HG03108 (cell line): ENCODE measurements around the gene GOPC.
A peak's percentile ranks its signal among the peaks of the same experiment; 100 is the strongest.
"Not testable (repeated sequence)": the region's sequence is repeated elsewhere in the genome, so short reads cannot be mapped to it uniquely, and the experiment has no call there.

ENCODE experiments used
- ATAC-seq: cut with Tn5 transposase; IDR thresholded peaks from one replicate; pipeline ENCODE4 v1.9.1; 2021; ENCODE audit warnings: moderate library complexity; ENCODE audit not compliant: unreplicated experiment

Gene GOPC

DNA sequence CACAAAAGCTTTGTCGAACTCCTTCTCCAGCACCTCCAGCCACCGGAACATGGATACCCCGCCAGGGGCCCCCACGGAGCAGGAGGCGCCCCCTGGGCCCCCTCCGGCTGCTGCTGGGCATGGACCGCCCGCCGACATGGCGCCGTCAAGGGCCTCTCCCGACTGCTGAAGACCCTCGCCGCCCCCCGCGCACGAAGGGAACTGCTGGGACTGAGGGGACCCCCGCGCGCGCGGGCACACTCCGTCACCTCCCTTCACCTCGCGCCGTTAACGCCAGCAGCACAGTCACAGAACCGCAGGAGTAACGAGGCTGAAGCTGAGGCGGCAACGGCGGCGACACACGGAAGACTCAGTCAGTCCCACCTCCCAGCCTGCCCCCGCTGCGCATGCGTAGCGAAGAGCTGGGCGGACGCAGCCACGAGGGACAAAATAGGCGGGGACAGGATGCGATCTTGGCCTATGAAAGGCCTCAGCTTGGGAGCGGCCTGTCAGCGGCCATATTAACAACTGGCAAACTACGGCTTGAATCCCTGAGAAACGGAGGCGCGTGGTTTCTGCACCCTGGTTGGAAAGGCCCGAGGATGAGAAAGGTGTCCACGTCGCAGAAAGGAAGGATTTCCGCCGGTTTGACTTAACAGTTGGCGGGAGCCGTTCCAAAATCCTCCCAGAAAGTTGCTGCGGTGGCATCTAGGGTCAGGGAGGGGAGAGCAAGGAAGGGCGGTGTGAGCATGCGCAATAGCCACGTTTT lies at the start of gene GOPC:
Gene GOPC, minus strand, starts transcription at position 361 of the 748 bp plus-strand sequence. Its CDS starts 223 bp downstream, at position 138.
- ATAC-seq: peak; percentile 95

DNA sequence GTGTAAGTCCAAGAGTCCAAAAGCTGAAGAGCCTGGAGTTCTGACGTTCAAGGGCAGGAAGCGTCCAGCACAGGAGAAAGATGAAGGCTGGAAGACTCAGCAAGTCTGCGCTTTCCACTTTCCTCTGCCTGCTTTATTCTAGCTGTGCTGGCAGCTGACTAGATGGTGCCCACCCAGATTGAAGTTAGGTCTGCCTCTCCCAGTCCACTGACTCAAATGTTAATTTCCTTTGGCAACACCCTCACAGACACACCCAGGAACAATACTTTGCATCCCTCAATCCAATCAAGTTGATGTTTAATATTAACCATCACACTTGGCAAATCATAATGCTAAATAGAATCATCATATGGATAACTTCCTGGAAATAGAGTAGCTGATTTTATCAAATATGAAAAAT lies 49.7 kb upstream of the GOPC start:
- not testable (repeated sequence) for ATAC-seq

DNA sequence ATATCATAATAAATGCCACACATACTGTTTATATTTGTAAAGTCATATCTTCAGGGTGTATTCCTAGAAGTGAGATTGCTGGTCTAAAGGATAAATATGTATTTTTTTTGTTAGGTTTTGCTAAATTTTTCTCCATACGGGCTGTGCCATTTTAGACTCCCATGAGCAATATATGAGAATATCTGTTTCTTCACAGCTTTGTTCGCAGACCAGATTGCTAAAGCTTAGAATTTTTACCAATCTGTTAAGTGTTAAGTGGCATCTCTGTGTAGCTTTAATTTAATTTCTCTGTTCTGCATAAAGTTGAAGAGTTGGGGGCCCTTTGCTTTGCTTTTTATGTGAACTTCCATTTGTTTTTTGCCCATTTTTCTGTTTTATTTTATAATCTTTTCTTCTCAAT lies 40.7 kb upstream of the GOPC start:
- no peak for ATAC-seq

DNA sequence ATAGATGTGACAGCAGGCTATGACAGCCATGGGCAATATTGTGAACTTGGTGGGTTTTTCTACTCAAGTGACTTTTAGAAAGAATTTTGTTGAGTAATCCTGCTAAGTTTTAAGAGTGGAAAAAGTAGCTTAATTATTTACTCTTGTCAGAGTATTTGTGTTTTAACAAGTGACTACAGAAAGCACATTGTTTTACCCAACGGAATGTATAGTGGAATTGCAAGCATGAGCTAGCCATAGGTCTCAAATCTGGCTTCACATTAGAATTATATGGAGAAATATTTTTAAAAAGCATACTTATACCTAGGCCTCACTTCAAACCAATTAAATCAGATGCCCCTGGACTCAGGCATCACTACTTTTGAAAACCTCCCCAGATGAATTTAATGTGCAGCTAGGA lies 35.5 kb upstream of the GOPC start:
- no peak for ATAC-seq

DNA sequence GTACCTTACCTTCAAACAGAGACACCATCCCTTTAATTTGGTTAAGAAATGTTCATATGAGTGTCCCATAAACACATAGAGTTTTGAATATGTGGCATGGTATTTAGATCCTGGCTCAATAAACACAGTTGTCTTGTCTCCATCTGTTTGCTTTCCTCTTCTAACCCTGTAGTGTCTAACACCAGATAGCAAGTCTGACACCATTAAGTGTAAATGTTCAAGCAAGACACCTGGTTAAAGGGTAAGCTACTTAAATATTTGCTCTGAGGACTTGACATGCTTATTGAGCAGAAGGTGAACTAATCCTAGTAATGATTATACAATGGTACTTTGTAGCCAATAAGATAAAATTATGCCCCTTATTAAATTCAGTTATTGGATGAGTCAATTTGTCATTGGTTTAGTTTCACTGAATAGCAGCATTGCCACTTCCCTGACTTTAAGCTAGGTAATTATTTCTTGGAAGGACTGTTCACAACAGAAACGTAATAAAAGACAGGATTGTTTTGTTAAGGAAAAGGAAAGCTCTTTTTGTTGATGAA lies 26.9 kb upstream of the GOPC start:
- no peak for ATAC-seq

DNA sequence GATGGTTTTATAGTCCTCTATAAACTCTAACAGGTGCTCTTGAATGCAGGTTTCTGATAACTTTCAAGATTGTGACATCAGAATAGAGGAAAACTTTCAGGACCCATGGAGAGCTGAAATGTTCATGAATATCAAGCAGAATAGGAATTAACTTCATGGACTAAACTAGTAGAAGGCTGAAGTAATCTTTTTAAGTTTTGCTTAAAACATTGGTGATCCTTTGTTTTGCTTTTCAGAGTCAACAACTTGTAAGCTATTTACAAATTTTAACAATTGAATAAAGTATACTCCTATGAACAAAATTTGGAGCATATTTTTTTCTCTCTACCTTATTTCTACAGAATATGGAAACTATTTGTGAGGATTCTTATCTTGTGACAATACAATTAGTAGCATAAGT lies 25.2 kb upstream of the GOPC start:
- no peak for ATAC-seq

DNA sequence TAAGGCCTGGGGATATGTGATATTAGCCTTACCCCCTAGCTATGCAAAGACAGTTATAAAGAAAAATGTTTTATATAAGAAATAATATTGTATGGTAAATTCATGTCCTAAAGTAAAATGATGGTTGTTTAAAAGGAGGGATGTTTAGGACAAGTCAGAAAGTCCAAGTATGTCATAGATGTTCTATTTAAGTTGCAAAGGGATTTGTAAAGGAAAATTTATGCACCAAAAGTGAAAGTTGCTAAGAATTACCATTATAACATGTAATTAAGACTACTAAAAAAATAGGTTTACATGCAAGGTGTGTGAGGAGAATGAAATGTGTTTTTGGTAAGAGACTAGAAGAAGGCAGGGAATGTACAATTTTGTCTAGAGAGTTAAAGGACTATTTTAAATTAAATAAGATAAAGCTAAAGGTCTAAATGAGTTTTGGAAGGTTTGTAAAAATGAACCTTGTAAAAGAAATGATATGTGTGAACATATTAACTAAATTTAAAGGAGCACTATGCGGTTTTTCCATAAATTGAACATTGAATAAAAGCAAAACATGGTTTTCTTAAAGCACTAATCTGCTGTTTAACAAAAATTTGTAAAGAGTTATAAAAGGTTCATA lies 22.7 kb upstream of the GOPC start:
- ATAC-seq: no peak

DNA sequence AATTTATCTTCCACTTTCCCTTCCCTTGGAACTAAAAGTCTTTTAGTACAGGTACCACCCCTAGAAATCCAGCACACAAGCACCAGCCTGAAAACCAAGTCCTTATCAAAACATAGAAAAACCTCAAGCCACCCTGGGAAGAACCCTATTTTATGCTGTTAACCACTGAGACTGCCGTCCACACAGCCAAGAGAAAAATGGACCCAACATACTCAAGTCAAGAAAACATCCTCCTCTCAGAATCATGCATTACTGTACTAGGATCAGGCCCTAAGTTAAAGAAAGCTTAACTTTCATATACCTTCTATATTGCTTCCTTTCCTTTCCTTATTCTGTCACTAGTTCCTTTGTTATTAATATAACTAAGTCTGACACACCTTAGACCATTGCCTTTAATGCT lies 16.9 kb upstream of the GOPC start:
- ATAC-seq: no peak

DNA sequence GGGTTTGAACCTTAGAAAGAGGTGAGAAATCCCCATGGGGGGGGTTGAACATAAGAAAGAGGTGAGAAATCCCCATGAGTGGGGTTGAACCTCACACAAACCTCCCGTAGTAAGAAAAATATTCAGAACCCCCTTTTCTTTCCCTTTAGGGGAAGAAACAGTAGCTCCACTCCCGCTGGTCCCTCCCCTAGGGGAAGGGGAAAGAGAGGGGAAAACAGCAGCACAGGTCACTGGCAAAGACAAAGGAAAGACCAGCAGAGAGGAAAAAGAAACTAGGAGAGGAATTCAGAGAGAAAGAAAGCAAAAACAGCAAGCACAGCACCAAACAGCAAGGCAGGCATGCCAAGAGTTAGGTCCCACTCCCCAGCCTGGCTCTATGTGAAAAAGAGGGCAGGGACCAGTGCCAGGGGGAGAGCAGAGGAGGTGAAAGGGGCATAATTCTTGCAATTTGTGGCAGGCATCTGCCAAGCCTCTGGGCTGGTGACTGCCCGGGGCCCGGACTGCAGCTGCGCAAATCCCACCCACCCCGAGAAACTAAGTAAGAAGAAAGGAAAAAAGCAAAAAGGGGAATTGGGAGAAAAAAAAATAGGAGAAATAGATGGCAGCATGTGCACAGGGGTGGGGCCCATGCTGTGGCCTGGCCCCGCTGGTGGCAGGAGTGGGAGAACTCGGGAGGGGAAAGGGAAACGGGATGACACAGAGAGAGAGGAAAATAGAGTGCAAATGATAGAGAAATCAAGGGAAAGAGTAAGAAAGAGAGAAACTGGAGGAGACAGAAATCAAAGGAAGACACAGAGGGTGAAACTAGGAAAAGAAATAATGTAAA lies 15.1 kb upstream of the GOPC start:
- no peak for ATAC-seq

DNA sequence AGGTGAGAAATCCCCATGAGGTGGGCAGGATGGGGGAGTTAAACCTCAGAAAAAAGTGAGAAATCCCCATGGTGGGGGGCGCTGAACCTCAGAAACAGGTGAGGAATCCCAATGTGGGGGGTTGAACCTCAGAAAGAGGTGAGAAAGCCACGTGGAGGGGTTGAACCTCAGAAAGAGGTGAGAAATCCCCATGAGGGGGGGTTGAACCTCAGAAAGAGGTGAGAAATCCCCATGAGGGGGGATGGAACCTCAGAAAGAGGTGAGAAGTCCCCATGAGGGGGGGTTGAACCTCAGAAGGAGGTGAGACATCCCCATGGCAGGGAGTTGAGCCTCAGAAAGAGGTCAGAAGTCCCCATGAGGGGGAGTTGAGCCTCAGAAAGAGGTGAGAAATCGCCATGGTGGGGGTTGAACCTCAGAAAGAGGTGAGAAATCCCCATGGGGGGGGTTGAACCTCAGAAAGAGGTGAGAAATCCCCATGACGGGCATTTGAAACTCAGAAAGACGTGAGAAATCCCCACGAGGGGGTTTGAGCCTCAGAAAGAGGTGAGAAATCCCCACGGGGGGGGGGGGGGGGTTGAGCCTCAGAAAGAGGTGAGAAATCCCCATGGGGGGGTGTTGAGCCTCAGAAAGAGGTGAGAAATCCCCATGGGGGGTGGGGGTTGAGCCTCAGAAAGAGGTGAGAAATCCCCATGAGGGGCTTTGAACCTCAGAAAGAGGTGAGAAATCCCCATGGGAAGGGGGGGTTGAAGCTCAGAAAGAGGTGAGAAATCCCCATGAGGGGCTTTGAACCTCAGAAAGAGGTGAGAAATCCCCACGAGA lies 14.3 kb upstream of the GOPC start:
- no peak for ATAC-seq

DNA sequence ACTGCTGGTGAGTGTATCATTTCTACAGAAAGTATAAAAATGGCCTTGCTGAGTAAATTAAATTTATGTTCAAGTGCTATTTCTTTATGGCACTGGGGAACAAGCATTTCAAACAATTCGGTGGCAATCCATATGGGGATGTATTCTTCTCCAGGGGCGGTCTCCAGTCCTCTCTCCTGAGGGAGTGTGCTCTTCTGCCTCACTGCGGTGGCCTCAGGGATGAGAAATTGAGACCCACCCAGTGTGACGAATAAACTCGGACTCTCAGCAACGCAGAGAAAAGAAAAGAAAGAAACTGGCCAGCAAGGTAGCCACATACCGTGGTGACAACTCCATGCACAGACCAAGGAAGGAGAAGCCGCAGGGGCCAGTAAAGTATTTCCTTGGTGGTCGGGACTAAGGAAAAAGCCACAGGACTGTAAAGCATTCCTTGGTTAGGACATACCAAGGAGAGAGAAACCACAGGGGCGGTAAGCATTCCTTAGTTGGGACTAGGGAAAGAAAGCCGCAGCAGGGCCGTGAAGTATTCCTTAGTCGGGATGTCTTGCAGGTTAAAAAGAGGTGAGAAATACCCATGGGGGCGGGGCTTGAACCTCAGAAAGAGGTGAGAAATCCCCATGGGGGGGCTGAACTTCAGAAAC lies 13.6 kb upstream of the GOPC start:
- ATAC-seq: no peak

DNA sequence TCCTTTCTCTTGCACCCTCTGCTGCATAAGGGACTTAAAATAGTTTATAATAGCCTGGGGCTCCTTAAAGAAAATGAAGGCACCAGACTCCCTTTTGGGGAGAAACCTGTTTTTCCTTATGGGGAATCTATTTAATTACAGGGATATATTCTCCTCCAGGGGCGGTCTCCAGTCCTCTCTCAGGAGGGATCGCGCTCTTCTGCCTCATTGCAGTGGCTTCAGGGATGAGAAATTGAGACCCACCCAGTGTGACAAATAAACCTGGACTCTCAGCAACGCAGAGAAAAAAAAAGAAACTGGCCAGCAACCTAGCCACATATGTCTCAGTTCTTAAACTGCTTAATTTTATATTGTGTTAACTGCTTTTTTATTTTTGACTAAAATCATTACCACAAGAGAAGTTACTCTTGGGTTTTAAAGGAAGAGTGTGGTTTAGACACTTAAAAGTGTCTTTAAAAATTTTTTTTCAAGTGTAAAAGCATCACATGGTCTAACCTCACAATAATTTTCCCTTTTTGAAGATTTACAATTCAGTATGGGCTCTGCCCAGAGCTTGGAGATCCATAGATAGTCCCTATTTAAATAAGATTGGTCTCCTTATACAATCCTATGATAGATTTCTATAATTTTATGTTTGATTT lies 11.7 kb upstream of the GOPC start:
- ATAC-seq: no peak

DNA sequence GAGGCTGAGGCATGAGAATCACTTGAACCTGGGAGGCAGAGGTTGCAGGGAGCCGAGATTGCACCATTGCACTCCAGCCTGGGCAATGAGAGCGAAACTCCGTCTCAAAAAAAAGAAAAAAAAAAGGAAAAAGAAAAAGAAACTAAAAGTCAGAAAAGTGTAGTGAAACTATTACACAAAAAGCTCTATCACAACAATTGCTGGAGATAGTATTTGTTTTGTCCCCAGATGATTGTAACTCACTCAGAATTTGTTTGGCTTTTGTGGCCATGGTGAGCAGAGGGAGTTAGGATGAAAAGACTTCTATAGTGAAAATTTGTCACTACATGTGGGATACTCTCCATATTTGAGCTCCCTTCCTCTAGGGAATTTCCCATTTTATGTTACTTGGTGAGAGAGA lies 5.2 kb upstream of the GOPC start:
- no peak for ATAC-seq

DNA sequence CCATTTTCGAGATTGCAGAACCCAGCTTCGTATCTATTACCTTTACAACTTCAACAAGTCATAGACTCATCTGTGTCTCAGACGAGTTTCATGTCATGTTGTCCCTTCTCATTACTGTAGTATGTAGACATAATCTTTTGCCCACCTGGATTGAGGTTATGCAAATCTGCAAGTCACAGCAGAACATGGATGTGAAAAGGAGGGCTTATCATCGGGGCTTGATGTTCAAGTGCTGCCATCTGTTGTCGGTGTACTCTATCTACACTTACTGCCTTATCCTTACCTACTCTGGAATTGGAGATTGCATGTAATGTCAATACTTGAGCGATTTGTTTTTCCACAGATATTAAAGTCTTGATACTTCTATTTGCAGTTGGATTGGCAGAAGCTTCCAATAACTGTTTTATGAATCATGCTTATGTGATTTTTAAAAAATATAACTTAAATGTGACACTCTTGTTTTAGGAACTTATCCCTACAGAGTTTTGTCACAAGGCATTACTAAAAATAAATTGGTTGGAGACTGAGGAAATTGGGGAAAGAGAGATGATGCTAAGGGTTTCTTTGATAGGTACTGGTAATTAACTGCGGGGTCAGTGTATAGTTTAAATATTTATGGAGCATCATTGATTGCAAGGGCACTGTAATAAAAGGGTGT lies 3.0 kb upstream of the GOPC start:
- ATAC-seq: peak; percentile 36

DNA sequence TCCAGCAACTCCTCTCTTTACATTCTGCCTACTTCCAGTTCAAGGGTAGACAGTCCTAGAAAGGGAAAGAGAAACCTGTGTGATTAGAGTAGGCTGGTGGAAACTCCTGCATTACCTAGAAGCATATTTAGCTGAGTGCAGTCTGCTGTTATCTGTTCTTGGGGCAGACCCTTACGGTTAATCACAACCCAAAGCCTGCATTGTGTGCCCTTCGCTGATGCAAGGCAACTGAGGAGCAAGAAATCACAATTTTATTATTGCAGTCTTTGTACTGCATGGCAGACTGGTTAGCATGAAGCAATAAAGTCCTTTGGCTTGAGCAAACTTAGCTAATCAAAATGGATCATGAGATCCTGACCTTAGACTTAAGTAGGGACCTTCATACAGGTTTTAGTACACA lies 1.5 kb upstream of the GOPC start:
- no peak for ATAC-seq

DNA sequence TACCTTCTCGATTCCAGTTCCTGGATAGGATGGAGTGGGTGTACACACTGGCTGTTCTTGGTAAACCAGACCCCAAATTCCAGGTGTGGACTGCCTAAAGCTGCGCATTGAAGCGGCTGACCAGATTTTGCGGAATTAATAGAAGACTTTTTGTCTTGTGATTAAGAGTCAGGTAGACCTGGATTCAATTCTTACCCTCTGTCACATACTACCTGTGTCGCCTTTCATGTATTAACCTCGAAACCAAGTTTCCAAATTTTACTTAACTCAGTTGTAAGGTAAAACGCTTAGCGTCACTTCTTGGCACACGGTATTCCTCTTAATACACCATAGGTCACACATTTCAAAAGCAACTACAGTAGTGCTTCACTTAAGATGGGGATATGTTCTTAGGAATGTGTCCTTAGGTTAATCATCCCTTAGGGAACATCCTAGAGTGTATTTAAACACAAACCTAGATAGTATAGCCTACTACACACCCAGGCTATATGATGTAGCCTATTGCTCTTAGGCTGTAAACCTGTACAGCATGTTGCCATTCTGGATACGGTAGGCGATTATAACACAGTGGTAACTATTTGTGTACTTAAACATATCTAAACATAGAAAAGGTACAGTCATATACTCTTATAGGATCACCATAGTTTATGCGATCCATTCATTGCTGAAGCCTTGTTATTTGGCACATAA lies 733 bp upstream of the GOPC start:
- no peak for ATAC-seq

DNA sequence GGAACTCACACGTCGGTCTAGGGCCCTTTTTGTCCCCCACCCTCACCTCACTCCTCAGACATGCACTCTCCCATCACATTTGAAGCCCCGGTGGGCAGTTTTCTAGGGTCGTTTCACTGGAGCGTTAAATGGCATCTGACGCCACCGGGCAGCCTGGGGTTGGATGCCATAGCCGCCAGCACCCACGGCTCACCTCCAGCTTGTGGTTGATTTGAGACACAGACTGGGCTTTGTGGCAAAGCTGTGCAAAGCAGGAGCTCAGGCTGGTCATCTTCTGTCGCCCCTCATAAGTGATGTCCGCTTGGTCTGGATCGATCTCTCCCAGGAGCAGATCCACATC lies 530 bp downstream of the GOPC start:
- peak; percentile 6 for ATAC-seq

DNA sequence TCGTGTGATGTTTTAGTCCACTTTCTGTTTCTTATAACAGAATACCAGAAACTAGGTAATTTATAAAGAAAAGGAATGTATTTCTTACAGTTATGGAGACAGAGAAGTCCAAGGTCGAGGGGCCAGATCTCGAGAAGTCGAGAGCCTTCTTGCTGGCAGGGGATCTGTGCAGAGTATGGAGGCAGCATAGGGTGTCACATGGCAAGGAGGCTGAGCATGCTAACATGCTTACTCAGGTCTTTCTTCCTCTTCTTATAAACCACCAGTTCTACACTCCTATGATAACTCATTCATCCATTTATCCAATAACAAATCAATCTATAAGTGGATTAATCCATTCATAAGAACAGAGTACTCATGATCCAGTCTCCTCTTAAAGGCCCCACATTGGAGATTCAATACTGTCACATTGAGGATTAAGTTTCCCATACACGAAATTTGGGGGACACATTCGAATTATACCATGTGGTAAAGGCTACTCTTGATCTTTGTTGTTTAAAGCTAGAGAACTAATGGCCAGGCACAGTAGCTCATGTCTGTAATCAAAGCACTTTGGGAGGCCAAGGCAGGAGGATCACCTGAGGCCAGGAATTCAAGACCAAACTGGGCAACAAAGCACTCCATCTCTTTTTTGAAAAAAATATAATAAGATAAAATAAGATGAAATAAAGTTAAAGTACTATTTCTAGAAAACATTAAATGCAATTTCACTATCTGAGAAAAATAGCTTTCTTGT lies 2.1 kb downstream of the GOPC start:
- no peak for ATAC-seq
